HEK293 (cell line): ENCODE results near the gene SYNE1.

ENCODE experiments used
- CTCF ChIA-PET: fragments of 350-600 bp; formaldehyde crosslinking; extraction: SDS; loops from one replicate; lab custom pipeline; 2021; ENCODE audit warnings: antibody characterized with exemption; lab: Yijun Ruan, JAX
- POLR2A ChIA-PET: fragments of 300-600 bp; formaldehyde crosslinking; extraction: SDS; loops from one replicate; lab custom pipeline; 2020; ENCODE audit warnings: antibody characterized with exemption, inconsistent platforms; lab: Yijun Ruan, JAX
- H3K27ac ChIP-seq: fragments of 200-500 bp; sonication (Bioruptor generic); 2 replicates; pipeline ENCODE4 v1.5.1; 2014; ENCODE audit warnings: low read depth, low read length, control low read depth, inconsistent platforms; ENCODE audit errors: extremely low read depth
- H3K36me3 ChIP-seq, 2 experiments: fragments of 200-500 bp in 1 of 2; sonication (Bioruptor generic) in 1 of 2; 1 replicate in 1 of 2; 2 replicates in 1 of 2; pipeline ENCODE4 v1.5.1; 2014 to 2017; ENCODE audit warnings: inconsistent platforms in 2 of 2, low read length in 2 of 2; ENCODE audit not compliant: control insufficient read depth in 2 of 2, insufficient read depth in 1 of 2
- H3K4me1 ChIP-seq: fragments of 200-500 bp; sonication (Bioruptor generic); 2 replicates; pipeline ENCODE4 v1.5.1; 2014; ENCODE audit warnings: mild to moderate bottlenecking, low read length, inconsistent platforms; ENCODE audit not compliant: control insufficient read depth, insufficient read depth
- H3K4me3 ChIP-seq: 2 replicates; pipeline ENCODE4 v1.5.1; 2011; ENCODE audit warnings: low read depth, mild to moderate bottlenecking, control low read depth, low read length, moderate library complexity
- H3K9me3 ChIP-seq: fragments of 200-500 bp; sonication (Bioruptor generic); 2 replicates; pipeline ENCODE4 v1.5.1; 2014; ENCODE audit warnings: low read depth, low read length, inconsistent platforms; ENCODE audit not compliant: control insufficient read depth, insufficient read depth
- GLIS2 ChIP-seq: fragments of 450-650 bp; formaldehyde crosslinking; IDR thresholded peaks from 2 replicates; pipeline ENCODE4 v1.5.1; 2016; ENCODE audit warnings: missing biosample characterization, missing genetic modification characterization
- KLF1 ChIP-seq: fragments of 450-650 bp; formaldehyde crosslinking; IDR thresholded peaks from 2 replicates; pipeline ENCODE4 v1.5.1; 2016; ENCODE audit warnings: missing biosample characterization, missing genetic modification characterization
- SCRT2 ChIP-seq: fragments of 450-650 bp; formaldehyde crosslinking; IDR thresholded peaks from 2 replicates; pipeline ENCODE4 v1.5.1; 2016; ENCODE audit warnings: missing biosample characterization, missing genetic modification characterization
- SP2 ChIP-seq: fragments of 450-650 bp; formaldehyde crosslinking; IDR thresholded peaks from 2 replicates; pipeline ENCODE4 v1.5.1; 2016; ENCODE audit warnings: missing biosample characterization, missing genetic modification characterization
- TCF7L2 ChIP-seq: IDR thresholded peaks from 2 replicates; pipeline ENCODE4 v1.6.1; 2011; ENCODE audit warnings: low read depth, mild to moderate bottlenecking, inconsistent platforms, low read length, moderate library complexity, borderline replicate concordance
- TSHZ1 ChIP-seq: fragments of 450-650 bp; formaldehyde crosslinking; IDR thresholded peaks from 2 replicates; pipeline ENCODE4 v1.5.1; 2016; ENCODE audit warnings: missing biosample characterization, missing genetic modification characterization, borderline replicate concordance
- ZBTB48 ChIP-seq: fragments of 450-650 bp; formaldehyde crosslinking; IDR thresholded peaks from 2 replicates; pipeline ENCODE4 v1.5.1; 2016; ENCODE audit warnings: missing biosample characterization, missing genetic modification characterization
- ZIC2 ChIP-seq: fragments of 450-650 bp; formaldehyde crosslinking; IDR thresholded peaks from 2 replicates; pipeline ENCODE4 v1.5.1; 2016; ENCODE audit warnings: missing biosample characterization, missing genetic modification characterization
- ZNF211 ChIP-seq: fragments of 450-650 bp; formaldehyde crosslinking; IDR thresholded peaks from 2 replicates; pipeline ENCODE4 v1.5.1; 2016; ENCODE audit warnings: low read depth, missing biosample characterization, missing genetic modification characterization
- ZNF266 ChIP-seq: fragments of 450-650 bp; formaldehyde crosslinking; IDR thresholded peaks from 2 replicates; pipeline ENCODE4 v1.5.1; 2016; ENCODE audit warnings: missing biosample characterization, missing genetic modification characterization, low read depth
- ZNF274 ChIP-seq, 2 experiments: fragments of 200-500 bp in 1 of 2; fragments of 450-650 bp in 1 of 2; sonication (Bioruptor generic) in 1 of 2; formaldehyde crosslinking in 1 of 2; IDR thresholded peaks; 2 replicates each; pipeline versions ENCODE4 v1.5.1 to v1.6.1; 2014 to 2016; ENCODE audit warnings: borderline replicate concordance in 1 of 2, inconsistent platforms in 1 of 2, low read length in 1 of 2, missing biosample characterization in 1 of 2, missing genetic modification characterization in 1 of 2
- ZNF280C ChIP-seq: fragments of 450-650 bp; formaldehyde crosslinking; IDR thresholded peaks from 2 replicates; pipeline ENCODE4 v1.5.1; 2016; ENCODE audit warnings: missing biosample characterization, missing genetic modification characterization
- ZNF311 ChIP-seq: fragments of 450-650 bp; formaldehyde crosslinking; IDR thresholded peaks from 2 replicates; pipeline ENCODE4 v1.5.1; 2017; ENCODE audit warnings: missing biosample characterization, missing genetic modification characterization, borderline replicate concordance
- ZNF433 ChIP-seq: fragments of 450-650 bp; formaldehyde crosslinking; IDR thresholded peaks from 2 replicates; pipeline ENCODE4 v1.5.1; 2016; ENCODE audit warnings: missing biosample characterization, missing genetic modification characterization, low read depth
- ZNF48 ChIP-seq: fragments of 450-650 bp; formaldehyde crosslinking; IDR thresholded peaks from 2 replicates; pipeline ENCODE4 v1.5.1; 2016; ENCODE audit warnings: missing biosample characterization, missing genetic modification characterization
- ZNF544 ChIP-seq: fragments of 450-650 bp; formaldehyde crosslinking; IDR thresholded peaks from 2 replicates; pipeline ENCODE4 v1.5.0; 2017; ENCODE audit warnings: missing biosample characterization, missing genetic modification characterization
- ZNF555 ChIP-seq: fragments of 450-650 bp; formaldehyde crosslinking; conservative IDR thresholded peaks from 2 replicates; pipeline ENCODE4 v1.5.1; 2017; ENCODE audit warnings: missing biosample characterization, mild to moderate bottlenecking, missing genetic modification characterization, inconsistent platforms
- ZNF558 ChIP-seq: fragments of 450-650 bp; formaldehyde crosslinking; IDR thresholded peaks from 2 replicates; pipeline ENCODE4 v1.5.1; 2016; ENCODE audit warnings: missing biosample characterization, missing genetic modification characterization
- ZNF596 ChIP-seq: fragments of 450-650 bp; IDR thresholded peaks from 2 replicates; pipeline ENCODE4 v1.5.0; 2018; ENCODE audit warnings: missing biosample characterization, mild to moderate bottlenecking, missing genetic modification characterization, moderate library complexity
- ZNF629 ChIP-seq: fragments of 450-650 bp; formaldehyde crosslinking; IDR thresholded peaks from 2 replicates; pipeline ENCODE4 v1.5.1; 2017; ENCODE audit warnings: missing biosample characterization, missing genetic modification characterization
- ZNF785 ChIP-seq: fragments of 450-650 bp; formaldehyde crosslinking; IDR thresholded peaks from 2 replicates; pipeline ENCODE4 v1.5.1; 2016; ENCODE audit warnings: missing biosample characterization, missing genetic modification characterization
- ZSCAN18 ChIP-seq: fragments of 450-650 bp; formaldehyde crosslinking; IDR thresholded peaks from 2 replicates; pipeline ENCODE4 v1.5.1; 2016; ENCODE audit warnings: missing biosample characterization, missing genetic modification characterization

The SYNE1 gene

GRCh38 chr6:152261179-152261578 lies 376.0 kb downstream of the SYNE1 start:
- Histone ChIP-seq H3K36me3 (peaks cover 3 to 29% of the 10 kb centered on the region in 2 experiments; a peak in 2 of 3 replicates), H3K4me1 (no peaks in the 10 kb centered on the region), H3K4me3 (no peak overlapping the region), H3K9me3 (no peaks in the 10 kb centered on the region), H3K27ac (no peak overlapping the region)
- TF ChIP-seq ZNF48: no peak
- peak; percentile 43; the same call in 1 of the 2 replicates for TF ChIP-seq SCRT2 (tag by site-specific recombination)
- POLR2A ChIA-PET: no interaction called here
- CTCF ChIA-PET: interaction anchor here (1.7 kb wide), 1 partner anchor 9 kb away, joined by 4 read pairs; no protein-coding TSS in a partner anchor

GRCh38 chr6:152259234-152259633 lies 377.9 kb downstream of the SYNE1 start:
- Histone ChIP-seq H3K4me3 (no peak overlapping the region), H3K36me3 (peaks cover 7 to 39% of the 10 kb centered on the region in 2 experiments; a peak in 2 of 3 replicates), H3K9me3 (no peaks in the 10 kb centered on the region), H3K4me1 (no peaks in the 10 kb centered on the region), H3K27ac (no peak overlapping the region)
- TF ChIP-seq ZNF433: no peak
- TF ChIP-seq ZSCAN18 (tag by site-specific recombination): no peak
- no peak for TF ChIP-seq SP2
- no peak for TF ChIP-seq ZNF211 (tag by site-specific recombination)
- no peak for TF ChIP-seq ZNF596 (tag by site-specific recombination)
- TF ChIP-seq ZNF555 (tag by site-specific recombination): no peak
- no peak for TF ChIP-seq ZIC2 (tag by site-specific recombination)
- TF ChIP-seq ZNF785 (tag by site-specific recombination): no peak
- TF ChIP-seq ZNF544 (tag by site-specific recombination): no peak
- no peak for TF ChIP-seq ZNF311 (tag by site-specific recombination)
- TF ChIP-seq ZNF280C (tag by site-specific recombination): no peak
- TF ChIP-seq ZBTB48 (tag by site-specific recombination): no peak
- TF ChIP-seq ZNF629: no peak
- TF ChIP-seq GLIS2: no peak
- TF ChIP-seq ZNF266 (tag by site-specific recombination): no peak
- TF ChIP-seq TSHZ1 (tag by site-specific recombination): no peak
- TF ChIP-seq ZNF274 (IDR thresholded peaks at IDR 0.05; ENCODE audit: low read length): no peak
- TF ChIP-seq ZNF274 (tag by site-specific recombination; IDR thresholded peaks at IDR 0.05; ENCODE audit: borderline replicate concordance): no peak
- TF ChIP-seq KLF1 (tag by site-specific recombination): no peak
- no peak for TF ChIP-seq ZNF558
- no peak for TF ChIP-seq TCF7L2
- ChIA-PET CTCF (interaction anchor here (0.7 to 2.0 kb wide), 2 partner anchors 9 to 291 kb away, joined by 3 to 5 read pairs; no protein-coding TSS in a partner anchor), POLR2A (no interaction called here)
